Inflammatory macrophage (primary cell): Measurements from ENCODE around the gene HELZ.
"Not testable (repeated sequence)": the region's sequence is repeated elsewhere in the genome, so short reads cannot be mapped to it uniquely, and the experiment has no call there.

Experiments used
- DNase-seq, 2 donors: peaks; one replicate each; pipeline ENCODE4 v3.0.0-alpha.2; 2020 to 2022

Gene HELZ

DNA sequence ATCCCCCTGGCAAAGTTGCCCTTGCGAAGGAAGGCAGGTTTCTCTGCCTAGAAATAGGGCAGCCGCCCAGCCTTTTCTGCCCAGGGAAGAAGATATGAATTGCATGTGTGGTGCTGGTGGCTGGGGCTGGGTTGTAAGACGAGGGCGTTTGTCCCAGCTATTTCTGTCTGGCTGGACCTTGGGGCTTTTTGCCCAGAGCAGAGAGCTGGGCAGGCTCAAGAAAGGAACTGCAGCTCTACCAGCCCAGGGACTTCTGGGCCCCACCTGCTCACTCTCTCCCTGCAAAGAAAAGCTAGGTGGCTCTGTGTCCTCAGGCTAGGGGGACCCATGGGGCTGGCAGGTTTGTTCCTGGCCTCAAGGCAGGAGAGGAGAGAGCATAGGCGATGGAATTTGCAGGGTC, 200.1 kb downstream of the HELZ start:
- DNase-seq = no peak

DNA sequence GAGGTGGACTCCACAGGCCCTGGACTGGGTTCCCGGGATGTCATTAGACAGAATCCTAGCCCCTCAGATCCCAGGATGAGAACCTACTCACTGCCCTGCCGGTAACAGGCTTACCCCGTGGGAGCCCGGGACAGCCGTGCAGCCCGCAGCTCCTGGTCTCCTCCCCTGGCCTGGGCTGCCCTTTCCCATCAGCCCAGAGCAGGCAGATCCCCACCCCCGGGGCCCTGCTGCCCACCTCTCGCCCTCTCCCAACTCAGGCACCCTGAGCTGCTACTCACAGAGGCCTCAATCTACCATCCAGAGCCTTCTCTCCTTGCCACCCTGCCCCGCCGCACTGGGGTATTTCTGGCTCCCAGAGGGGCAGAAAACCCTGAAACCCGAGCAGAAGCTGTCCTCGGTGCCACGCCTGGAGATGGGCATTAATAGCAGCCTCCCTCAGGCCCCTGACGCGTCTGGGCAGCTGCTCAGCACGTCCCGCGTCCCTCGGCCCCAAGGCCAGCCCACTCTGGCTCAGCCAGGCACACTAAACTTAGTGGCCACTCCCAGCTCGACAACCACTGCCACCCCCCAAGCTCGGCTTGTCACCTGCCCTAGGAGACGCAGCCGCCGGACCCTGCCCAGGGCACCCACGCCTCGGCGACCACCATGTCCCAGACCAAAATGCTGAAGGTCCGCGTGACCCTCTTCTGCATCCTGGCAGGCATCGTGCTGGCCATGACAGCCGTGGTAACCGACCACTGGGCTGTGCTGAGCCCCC, 200.8 kb downstream of the HELZ start, which contains the start of gene CACNG1:
CACNG1 (plus strand) TSS at position 539 of the 757 bp plus-strand sequence; CDS start at position 646, 107 bp downstream.
- no peak for DNase-seq

GRCh38 chr17:67043283-67043682, 201.7 kb downstream of the HELZ start:
- DNase-seq = no peak

- no peak for DNase-seq
These were observed 202.8 kb downstream of the HELZ start for GRCh38 chr17:67041941-67042899.

DNA sequence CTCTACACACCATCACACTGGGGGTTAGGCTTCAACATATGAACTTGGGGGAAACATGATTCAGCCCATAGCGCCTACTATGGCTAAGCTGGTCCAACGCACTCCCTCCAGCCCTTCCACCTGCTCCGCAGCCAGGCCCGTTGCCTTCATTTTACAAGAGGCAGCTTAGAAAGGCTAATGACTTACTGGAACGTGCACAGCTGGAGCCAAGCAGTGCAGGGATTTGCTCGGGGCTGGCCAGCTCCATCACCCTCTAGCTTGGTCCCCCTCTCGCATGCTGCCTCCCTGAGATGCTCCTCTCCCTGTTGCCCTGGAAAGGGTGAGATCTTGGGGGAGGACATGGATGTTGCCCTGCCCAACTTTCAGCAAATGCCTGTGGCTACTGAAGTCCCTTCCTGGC, 203.5 kb downstream of the HELZ start:
- DNase-seq = no peak

DNA sequence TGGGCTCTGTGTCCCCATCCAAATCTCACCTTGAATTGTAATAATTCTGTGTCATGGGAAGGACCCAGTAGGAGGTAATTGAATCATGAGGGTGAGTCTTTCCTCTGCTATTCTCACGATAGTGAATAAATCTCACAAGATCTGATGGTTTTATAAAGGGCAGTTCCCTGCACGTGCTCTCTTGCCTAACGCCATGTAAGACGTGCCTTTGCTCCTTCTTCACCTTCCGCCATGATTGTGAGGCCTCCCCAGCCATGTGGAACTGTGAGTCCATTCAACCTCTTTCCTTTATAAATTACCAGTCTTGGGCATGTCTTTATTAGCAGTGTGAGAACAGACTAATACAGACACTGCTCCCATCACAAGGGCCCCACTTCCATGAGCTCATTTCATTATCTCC, 203.9 kb downstream of the HELZ start:
- not testable (repeated sequence) for DNase-seq

DNA sequence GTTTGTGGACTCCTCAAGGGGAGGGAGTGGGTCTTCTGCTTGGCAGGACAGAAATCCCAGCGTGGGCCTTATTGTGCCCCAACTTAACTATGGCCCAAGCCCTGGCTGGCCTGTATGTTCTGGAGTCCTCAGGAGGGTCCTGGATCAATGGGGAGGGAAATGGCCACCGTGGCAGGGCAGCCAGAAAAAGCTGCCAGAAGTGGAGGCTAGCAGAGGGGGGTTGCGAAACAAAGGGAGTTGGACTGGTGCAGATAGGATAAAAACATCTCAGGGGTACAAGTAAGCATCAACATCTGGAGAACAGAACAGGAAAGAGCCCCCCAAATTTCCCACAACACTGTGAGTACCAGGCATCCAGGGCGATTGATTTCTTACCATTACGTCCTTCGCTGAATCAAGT, 204.3 kb downstream of the HELZ start:
- no peak for DNase-seq

DNA sequence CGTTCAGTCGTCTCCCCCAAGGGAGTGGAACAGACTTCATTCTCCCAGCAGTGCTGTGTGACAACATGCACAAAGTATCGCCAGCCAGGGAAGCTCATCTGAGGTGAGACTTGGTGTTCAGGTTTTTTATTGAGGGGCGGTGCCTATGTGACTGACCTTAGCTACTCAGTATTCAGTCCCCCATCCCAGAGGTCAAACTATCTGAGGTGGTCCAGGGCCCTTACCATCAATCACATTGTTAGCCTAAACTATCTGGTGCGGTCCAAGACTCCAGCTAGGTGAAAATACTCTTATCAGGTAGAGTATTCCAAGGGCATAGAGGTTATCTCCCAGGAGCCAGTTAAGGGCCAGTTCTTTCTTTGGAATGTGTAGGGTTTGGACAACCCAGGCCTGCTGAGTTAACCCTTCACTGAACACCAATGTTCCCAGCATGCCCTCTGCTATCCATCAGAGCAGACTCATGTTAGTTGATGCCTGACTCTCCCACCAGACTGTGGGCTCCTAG, 206.1 kb downstream of the HELZ start:
- no peak for DNase-seq

DNA sequence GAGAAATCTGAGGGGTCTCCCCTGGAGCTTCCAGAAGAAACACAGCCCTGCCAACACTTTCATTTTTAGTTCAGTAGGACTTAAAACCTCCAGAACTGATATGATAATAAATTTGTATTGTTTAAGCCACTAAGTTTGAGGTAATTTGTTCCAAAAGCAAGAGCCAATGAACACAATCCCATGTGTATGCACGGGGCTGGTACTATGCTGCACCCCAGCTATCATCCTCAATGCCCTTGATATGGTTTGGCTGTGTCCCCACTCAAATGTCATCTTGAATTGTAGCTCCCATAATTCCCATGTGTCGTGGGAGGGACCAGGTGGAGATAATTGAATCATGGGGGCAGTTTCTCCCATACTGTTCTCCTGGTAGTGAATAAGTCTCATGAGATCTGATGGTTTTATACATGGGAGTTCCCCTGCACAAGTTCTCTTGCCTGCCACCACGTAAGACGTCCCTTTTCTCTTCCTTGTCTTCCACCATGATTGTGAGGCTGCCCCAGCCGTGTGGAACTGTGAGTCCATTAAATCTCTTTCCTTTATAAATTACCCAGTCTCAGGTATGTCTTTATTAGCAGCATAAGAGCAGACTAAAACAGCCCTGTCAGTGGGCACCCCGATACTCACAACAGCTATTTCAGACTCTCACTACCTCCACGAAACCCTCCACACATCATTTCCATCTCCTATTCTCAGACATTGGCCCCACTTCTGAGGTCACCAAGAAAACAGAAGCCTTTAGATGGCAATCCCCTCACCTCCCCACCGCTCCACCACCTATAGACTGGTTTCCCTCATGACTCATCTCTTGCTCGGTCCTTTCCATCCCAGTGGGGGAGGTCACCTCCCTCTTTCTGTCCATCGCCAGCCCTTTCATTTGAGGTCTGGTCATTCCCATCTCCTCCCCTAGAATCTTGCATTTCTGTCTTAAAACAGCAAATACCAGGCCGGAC, 209.6 kb downstream of the HELZ start:
- no peak for DNase-seq

DNA sequence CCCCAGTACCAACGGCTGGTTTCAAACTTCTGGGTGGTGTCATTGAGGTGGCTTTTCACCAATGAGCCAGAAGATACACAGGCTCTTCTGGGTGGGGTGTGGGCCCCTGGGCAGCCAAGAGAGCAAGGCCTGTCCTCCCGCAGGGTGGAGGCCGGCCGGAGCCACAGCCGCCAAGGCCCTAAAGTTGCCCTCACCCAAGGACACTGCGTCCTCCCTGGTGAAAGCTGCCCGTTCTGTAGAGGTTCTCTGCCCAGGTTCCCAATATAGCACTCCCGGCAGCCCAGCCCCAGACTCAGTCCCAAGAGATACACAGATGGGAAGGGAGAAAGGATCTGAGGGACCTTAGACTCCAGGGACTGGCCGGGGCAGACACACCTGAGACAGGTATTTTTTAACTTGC, 211.4 kb downstream of the HELZ start:
- no peak for DNase-seq

GRCh38 chr17:67032985-67033384, 212.0 kb downstream of the HELZ start:
- no peak for DNase-seq

- no peak for DNase-seq
These were observed 212.6 kb downstream of the HELZ start for GRCh38 chr17:67032382-67032781.

DNA sequence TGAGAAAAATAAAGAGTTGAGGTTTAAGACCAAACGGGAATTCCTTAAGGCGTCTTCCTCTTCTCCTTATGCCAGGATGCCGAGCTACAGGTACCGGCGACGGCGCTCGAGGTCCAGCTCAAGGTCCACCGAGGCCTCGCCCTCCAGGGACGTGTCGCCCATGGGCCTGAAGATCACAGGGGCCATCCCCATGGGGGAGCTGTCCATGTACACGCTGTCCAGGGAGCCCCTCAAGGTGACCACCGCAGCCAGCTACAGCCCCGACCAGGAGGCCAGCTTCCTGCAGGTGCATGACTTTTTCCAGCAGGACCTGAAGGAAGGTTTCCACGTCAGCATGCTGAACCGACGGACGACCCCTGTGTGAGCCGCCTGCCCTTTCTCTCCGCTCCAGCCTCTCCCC, 214.4 kb downstream of the HELZ start:
- DNase-seq = no peak

- no peak for DNase-seq
These were observed 217.9 kb downstream of the HELZ start for GRCh38 chr17:67027031-67027628.

DNA sequence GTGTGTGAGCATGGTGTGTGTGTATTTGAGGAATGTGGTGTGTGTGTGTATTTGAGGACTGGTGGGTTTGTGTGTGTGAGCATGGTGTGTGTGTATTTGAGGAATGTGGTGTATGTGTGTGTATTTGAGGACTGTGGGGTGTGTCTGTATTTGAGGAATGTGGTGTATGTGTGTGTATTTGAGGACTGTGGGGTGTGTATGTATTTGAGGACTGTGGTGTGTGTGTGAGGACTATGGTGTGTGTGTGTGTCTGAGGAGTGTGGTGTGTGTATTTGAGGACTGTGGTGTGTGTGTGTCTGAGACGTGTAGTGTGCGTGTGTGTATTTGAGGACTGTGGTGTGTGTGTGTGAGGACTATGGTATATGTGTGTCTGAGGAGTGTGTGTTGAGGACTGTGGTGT, 218.7 kb downstream of the HELZ start:
- no peak for DNase-seq

GRCh38 chr17:67025216-67025792, 219.7 kb downstream of the HELZ start:
- no peak for DNase-seq

DNA sequence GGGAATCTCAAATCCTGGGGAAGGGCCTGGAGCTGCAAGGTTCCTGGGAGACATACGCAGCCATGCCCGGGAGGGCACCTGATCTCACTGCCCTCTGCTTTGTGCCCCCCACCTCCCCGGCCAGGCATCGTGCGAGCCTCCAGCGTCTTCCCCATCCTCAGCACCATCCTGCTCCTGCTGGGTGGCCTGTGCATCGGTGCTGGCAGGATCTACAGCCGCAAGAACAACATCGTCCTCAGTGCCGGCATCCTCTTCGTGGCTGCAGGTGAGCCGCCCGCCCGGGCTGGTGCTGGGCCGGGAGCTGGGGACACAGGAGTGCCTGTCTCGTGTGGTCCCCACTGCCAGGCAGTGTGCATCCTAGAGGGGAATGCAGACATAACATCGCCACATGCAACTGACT, 220.3 kb downstream of the HELZ start:
- no peak for DNase-seq

GRCh38 chr17:67022451-67022810, 222.6 kb downstream of the HELZ start:
- no peak for DNase-seq

DNA sequence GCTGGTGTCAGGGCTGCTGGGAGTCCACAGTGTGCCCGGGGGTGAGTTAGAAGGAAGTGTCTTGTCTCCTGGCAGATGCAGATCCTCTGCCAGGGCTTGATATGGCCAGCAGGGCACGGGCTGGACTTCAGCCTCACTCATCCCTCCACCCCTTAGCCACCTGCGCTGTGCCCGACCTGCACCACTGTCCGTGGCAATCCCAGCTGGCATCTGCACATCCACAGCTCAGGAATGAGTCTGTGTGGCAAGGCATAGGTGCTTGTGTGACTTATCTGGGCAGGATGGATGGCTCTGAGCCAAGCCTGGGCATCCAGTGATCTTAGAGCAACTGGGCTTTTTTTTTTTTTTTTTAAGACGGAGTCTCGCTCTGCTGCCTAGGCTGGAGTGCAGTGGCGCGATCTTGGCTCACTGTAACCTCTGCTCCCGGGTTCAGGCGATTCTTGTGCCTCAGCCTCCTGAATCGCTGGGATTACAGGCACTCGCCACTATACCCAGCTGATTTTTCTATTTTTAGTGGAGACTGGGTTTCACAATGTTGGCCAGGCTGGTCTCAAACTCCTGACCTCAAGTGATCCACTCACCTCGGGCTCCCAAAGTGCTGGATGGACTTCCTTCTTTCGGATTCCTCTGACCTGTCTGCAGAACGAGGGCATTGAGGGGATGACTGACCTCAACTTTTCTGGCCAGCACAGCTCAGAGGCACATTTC, 223.1 kb downstream of the HELZ start:
- no peak for DNase-seq

GRCh38 chr17:67021196-67021595, 223.8 kb downstream of the HELZ start:
- peak in 1 of 2 donors; percentile 2 for DNase-seq
